IMR-90 (cell line): Measurements from ENCODE around the gene SLC8A3.

ENCODE experiments used
- FOS ChIP-seq: fragments of 150-350 bp; IDR thresholded peaks from 2 replicates; pipeline ENCODE4 v1.6.1; 2016; ENCODE audit warnings: low read depth, low read length
- POLR2A ChIP-seq: IDR thresholded peaks from 2 replicates; pipeline ENCODE4 v1.6.1; 2012; ENCODE audit warnings: mild to moderate bottlenecking, low read depth, low read length
- RCOR1 ChIP-seq: IDR thresholded peaks from 2 replicates; pipeline ENCODE4 v1.6.1; 2012; ENCODE audit warnings: mild to moderate bottlenecking, low read length, improper control_type of control experiment; ENCODE audit not compliant: insufficient replicate concordance
- TF ChIP-seq, protein P1 (sequence below): conservative IDR thresholded peaks from 2 replicates; pipeline ENCODE4 v1.5.1; 2012; ENCODE audit warnings: mild to moderate bottlenecking, low read depth, low read length, improper control_type of control experiment

DNA sequence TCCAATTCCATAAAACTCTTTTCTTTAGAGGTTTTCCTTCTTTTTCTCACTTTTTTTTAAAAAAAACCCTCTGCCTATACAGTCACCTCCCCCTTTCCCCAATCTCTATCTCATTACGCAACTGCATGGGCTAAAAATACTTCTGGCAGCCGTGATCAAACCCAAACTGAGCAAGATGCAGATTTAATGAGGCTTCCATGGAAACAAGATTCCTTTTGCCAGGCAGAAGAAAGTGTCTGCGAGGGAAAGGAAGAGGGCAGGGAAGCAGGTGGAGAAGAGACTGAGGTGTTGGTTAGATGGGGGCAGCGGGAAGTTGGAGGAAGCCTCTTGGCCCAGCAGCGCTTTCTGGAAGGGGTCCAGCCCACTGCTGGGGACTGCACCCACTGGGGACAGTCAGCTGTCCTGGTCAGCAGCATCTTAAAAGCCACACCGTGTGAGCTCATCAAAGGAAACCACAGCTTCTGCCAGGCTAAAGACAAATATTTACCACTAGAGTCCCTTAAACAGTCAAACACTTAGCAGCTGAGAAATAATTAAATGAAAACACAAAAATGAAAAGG is 90.4 kb downstream of the SLC8A3 start:
- TF ChIP-seq, protein P1, sequence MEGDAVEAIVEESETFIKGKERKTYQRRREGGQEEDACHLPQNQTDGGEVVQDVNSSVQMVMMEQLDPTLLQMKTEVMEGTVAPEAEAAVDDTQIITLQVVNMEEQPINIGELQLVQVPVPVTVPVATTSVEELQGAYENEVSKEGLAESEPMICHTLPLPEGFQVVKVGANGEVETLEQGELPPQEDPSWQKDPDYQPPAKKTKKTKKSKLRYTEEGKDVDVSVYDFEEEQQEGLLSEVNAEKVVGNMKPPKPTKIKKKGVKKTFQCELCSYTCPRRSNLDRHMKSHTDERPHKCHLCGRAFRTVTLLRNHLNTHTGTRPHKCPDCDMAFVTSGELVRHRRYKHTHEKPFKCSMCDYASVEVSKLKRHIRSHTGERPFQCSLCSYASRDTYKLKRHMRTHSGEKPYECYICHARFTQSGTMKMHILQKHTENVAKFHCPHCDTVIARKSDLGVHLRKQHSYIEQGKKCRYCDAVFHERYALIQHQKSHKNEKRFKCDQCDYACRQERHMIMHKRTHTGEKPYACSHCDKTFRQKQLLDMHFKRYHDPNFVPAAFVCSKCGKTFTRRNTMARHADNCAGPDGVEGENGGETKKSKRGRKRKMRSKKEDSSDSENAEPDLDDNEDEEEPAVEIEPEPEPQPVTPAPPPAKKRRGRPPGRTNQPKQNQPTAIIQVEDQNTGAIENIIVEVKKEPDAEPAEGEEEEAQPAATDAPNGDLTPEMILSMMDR, result no peak
- TF ChIP-seq POLR2A (no peak), RCOR1 (no peak), FOS (no peak)
